ENCODE measurements around the gene CRYZL1.

Gene CRYZL1

DNA sequence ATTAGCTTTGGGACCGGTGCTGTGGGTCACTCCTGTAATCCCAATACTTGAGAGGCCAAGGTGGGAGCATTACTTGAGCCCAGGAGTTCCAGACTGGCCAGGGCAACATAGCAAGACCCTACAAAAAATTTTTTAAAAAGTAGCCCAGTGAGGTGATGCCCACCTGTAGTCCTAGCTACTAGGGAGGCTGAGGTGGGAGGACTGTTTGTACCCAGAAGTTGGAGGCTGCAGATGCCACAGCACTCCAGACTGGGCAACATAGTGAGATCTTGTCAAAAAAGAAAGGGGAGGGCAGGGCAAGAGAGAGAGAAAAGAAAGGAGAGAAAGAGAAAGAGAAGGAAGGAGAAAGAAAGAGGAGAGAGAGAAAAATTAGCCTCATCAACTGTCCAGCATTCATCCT lies 7.0 kb upstream of the CRYZL1 start:
- no peaks in the 10 kb centered on the region for H3K36me3 ChIP-seq (replicated peaks; ENCODE audit: low read depth, low read length)
- H3K4me3 ChIP-seq (ENCODE audit: low read length): no peak overlapping the region
- peaks cover 4% of the 10 kb centered on the region for H3K4me1 ChIP-seq (ENCODE audit: low read length)
- no peaks in the 10 kb centered on the region for H4K20me1 ChIP-seq (ENCODE audit: insufficient read depth, low read length)
- TF ChIP-seq, protein P1, sequence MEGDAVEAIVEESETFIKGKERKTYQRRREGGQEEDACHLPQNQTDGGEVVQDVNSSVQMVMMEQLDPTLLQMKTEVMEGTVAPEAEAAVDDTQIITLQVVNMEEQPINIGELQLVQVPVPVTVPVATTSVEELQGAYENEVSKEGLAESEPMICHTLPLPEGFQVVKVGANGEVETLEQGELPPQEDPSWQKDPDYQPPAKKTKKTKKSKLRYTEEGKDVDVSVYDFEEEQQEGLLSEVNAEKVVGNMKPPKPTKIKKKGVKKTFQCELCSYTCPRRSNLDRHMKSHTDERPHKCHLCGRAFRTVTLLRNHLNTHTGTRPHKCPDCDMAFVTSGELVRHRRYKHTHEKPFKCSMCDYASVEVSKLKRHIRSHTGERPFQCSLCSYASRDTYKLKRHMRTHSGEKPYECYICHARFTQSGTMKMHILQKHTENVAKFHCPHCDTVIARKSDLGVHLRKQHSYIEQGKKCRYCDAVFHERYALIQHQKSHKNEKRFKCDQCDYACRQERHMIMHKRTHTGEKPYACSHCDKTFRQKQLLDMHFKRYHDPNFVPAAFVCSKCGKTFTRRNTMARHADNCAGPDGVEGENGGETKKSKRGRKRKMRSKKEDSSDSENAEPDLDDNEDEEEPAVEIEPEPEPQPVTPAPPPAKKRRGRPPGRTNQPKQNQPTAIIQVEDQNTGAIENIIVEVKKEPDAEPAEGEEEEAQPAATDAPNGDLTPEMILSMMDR (IDR thresholded peaks at IDR 0.05; ENCODE audit: low read depth, low read length): no peak
- no peak for TF ChIP-seq EZH2phosphoT487 (IDR thresholded peaks at IDR 0.05; ENCODE audit: low read depth)
- H3K4me2 ChIP-seq (ENCODE audit: low read length): no peak overlapping the region
- no peak overlapping the region for H3K9ac ChIP-seq (ENCODE audit: low read length)
- H3K27me3 ChIP-seq (ENCODE audit: low read depth, low read length): peaks cover 3% of the 10 kb centered on the region; the same call in 1 of the 2 replicates
- no peaks in the 10 kb centered on the region for H3K9me3 ChIP-seq (ENCODE audit: insufficient read depth, low read length)
- 0 out of 2 replicates have a peak, but pooled peaks cover 3% of the 10 kb centered on the region for H3K79me2 ChIP-seq (ENCODE audit: low read length)
- no peak overlapping the region for H2AFZ ChIP-seq (ENCODE audit: low read depth, low read length)
- no peak overlapping the region for H3K27ac ChIP-seq (ENCODE audit: low read length)

DNA sequence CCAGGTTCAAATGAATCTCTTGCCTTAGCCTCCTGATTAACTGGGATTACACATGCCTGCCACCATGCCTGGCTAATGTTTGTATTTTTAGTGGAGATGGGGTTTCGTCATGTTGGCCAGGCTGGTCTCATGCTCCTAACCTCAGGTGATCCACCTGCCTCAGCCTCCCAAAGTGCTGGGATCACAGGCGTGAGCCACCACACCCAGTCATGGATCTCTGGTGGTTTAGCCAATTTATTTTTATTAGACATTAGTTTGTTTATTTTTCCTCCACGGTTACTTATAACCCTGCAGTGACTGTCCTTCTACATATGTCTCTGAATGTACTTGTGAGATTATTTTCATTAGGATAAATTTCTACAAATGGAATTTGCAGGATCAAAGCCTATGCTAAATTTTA lies 6.0 kb upstream of the CRYZL1 start:
- Histone ChIP-seq H3K9ac (ENCODE audit: low read length) (no peak overlapping the region), H3K4me3 (ENCODE audit: low read length) (no peak overlapping the region), H3K36me3 (replicated peaks; ENCODE audit: low read depth, low read length) (no peaks in the 10 kb centered on the region), H3K79me2 (ENCODE audit: low read length) (0 out of 2 replicates have a peak, but pooled peaks cover 3% of the 10 kb centered on the region), H3K9me3 (ENCODE audit: insufficient read depth, low read length) (no peaks in the 10 kb centered on the region), H2AFZ (ENCODE audit: low read depth, low read length) (no peak overlapping the region), H3K27me3 (ENCODE audit: low read depth, low read length) (peaks cover 3% of the 10 kb centered on the region; the same call in 1 of the 2 replicates), H3K4me1 (ENCODE audit: low read length) (peaks cover 6% of the 10 kb centered on the region), H4K20me1 (ENCODE audit: insufficient read depth, low read length) (no peaks in the 10 kb centered on the region), H3K4me2 (ENCODE audit: low read length) (no peak overlapping the region), H3K27ac (ENCODE audit: low read length) (no peak overlapping the region)
- TF ChIP-seq, protein P1 (IDR thresholded peaks at IDR 0.05; ENCODE audit: low read depth, low read length): no peak
- no peak for TF ChIP-seq EZH2phosphoT487 (IDR thresholded peaks at IDR 0.05; ENCODE audit: low read depth)

DNA sequence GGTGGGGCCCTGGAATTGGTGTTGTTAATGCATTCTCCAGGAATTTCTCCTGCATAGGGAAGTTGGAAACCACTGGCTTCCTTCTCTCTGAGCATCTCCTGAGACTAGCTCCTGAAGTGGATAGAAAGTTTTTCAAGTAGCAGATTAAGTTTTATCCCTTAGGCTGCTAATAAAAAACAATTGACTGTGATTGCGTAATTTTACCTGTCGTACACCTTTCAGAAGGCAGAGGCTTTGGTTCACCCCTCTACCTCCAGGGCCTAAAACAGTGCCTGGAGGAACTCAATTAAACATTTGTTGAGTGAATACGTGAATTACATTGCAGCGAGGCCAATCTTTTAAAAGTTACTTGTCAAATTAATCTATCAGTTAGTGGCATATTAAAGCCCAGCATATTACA lies 4.2 kb upstream of the CRYZL1 start:
- Histone ChIP-seq H4K20me1 (ENCODE audit: insufficient read depth, low read length) (no peaks in the 10 kb centered on the region), H3K4me2 (ENCODE audit: low read length) (no peak overlapping the region), H2AFZ (ENCODE audit: low read depth, low read length) (no peak overlapping the region), H3K9ac (ENCODE audit: low read length) (no peak overlapping the region), H3K27me3 (ENCODE audit: low read depth, low read length) (peaks cover 3% of the 10 kb centered on the region; the same call in 1 of the 2 replicates), H3K36me3 (replicated peaks; ENCODE audit: low read depth, low read length) (no peaks in the 10 kb centered on the region), H3K79me2 (ENCODE audit: low read length) (peaks cover 10% of the 10 kb centered on the region), H3K9me3 (ENCODE audit: insufficient read depth, low read length) (no peaks in the 10 kb centered on the region), H3K4me1 (ENCODE audit: low read length) (peaks cover 6% of the 10 kb centered on the region), H3K27ac (ENCODE audit: low read length) (no peak overlapping the region), H3K4me3 (ENCODE audit: low read length) (no peak overlapping the region)
- no peak for TF ChIP-seq EZH2phosphoT487 (IDR thresholded peaks at IDR 0.05; ENCODE audit: low read depth)
- TF ChIP-seq, protein P1 (IDR thresholded peaks at IDR 0.05; ENCODE audit: low read depth, low read length): no peak

DNA sequence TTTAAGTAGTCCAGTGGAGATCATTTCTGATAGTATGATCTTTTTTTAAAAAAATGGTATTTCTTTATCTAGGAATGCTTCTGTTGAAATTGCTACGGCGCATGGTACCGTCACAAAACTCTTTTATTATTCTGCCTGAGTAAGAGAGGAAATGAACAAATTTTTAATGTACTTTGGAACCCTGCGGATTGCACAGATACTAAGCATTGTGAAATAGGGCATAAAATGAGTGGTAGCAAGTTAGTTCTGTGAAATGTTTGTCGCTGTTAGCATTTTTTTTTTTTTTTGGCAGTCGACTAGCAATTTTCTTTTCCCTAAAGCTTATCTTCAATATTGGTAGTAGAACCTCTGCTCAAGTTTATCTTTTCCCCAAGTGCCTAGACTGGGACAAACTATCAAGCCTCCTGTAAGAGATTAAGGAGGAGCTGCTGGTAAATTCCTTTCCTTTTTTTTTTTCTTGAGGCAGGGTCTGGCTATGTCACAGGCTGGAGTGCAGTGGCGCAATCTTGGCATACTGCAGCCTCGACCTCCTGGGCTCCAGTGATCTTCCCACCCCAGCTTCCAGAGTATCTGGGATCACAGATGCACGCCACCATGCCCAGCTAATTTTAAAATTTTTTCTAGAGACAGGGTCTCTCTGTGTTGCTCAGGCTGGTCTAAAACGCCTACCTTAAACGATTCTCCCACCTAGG lies 3.0 kb upstream of the CRYZL1 start:
- no peak overlapping the region for H3K9ac ChIP-seq (ENCODE audit: low read length)
- H3K36me3 ChIP-seq (replicated peaks; ENCODE audit: low read depth, low read length): no peaks in the 10 kb centered on the region
- no peak overlapping the region for H2AFZ ChIP-seq (ENCODE audit: low read depth, low read length)
- H3K9me3 ChIP-seq (ENCODE audit: insufficient read depth, low read length): no peaks in the 10 kb centered on the region
- H3K27me3 ChIP-seq (ENCODE audit: low read depth, low read length): peaks cover 3% of the 10 kb centered on the region; the same call in 1 of the 2 replicates
- no peaks in the 10 kb centered on the region for H4K20me1 ChIP-seq (ENCODE audit: insufficient read depth, low read length)
- no peak for TF ChIP-seq EZH2phosphoT487 (IDR thresholded peaks at IDR 0.05; ENCODE audit: low read depth)
- TF ChIP-seq, protein P1 (IDR thresholded peaks at IDR 0.05; ENCODE audit: low read depth, low read length): no peak
- peaks cover 9% of the 10 kb centered on the region for H3K4me1 ChIP-seq (ENCODE audit: low read length)
- H3K79me2 ChIP-seq (ENCODE audit: low read length): peaks cover 17% of the 10 kb centered on the region
- H3K27ac ChIP-seq (ENCODE audit: low read length): no peak overlapping the region
- H3K4me3 ChIP-seq (ENCODE audit: low read length): no peak overlapping the region
- H3K4me2 ChIP-seq (ENCODE audit: low read length): no peak overlapping the region

Measured in OCI-LY3 (cell line).